SK-N-SH (cell line): ENCODE measurements around the gene ACSL1. TPM values are rescaled to one million over a fixed set of nuclear protein-coding genes. Genes with fewer than 3 reads are reported as not detected.

ENCODE experiments used
- CTCF ChIA-PET: fragments of 300-600, 350-600 bp; formaldehyde crosslinking; extraction: SDS; loops from one replicate; lab custom pipeline; 2021; lab: Yijun Ruan, JAX
- POLR2A ChIA-PET: fragments of 350-600 bp; sonication (Branson Sonifier 250); formaldehyde crosslinking; extraction: SDS; loops from one replicate; lab custom pipeline; 2020; ENCODE audit warnings: antibody characterized with exemption, inconsistent platforms; lab: Yijun Ruan, JAX
- DNase-seq: peaks from one replicate; pipeline ENCODE4 v3.0.0; 2012
- H2AFZ ChIP-seq: fragments of 200-600 bp; sonication (generic); 2 replicates; pipeline ENCODE4 v1.8.1; 2016; ENCODE audit warnings: antibody characterized with exemption, mild to moderate bottlenecking, low read depth
- H3F3A ChIP-seq: fragments of 200-600 bp; sonication (generic); replicated peaks from 2 replicates; pipeline ENCODE3; 2016; ENCODE audit warnings: antibody characterized with exemption, mild to moderate bottlenecking; ENCODE audit not compliant: insufficient read depth
- H3K27ac ChIP-seq, 2 experiments: fragments of 200-500 bp in 1 of 2; fragments of 200-600 bp in 1 of 2; sonication (Bioruptor generic) in 1 of 2; sonication (generic), shearing (Covaris generic) in 1 of 2; 2 replicates each; pipeline versions ENCODE4 v1.5.1 to v1.6.1; 2014 to 2016; ENCODE audit warnings: low read depth in 2 of 2, inconsistent platforms in 1 of 2, low read length in 1 of 2, mild to moderate bottlenecking in 1 of 2, mixed read lengths in 1 of 2
- H3K27me3 ChIP-seq: fragments of 200-600 bp; sonication (generic), shearing (Covaris generic); 2 replicates; pipeline ENCODE4 v1.6.1; 2016; ENCODE audit warnings: mixed run types; ENCODE audit not compliant: insufficient read depth
- H3K36me3 ChIP-seq, 2 experiments: fragments of 200-500 bp in 1 of 2; fragments of 200-600 bp in 1 of 2; sonication (Bioruptor generic) in 1 of 2; sonication (generic) in 1 of 2; replicated peaks in 1 of 2; 2 replicates each; pipeline versions ENCODE3 to v1.5.1; 2014 to 2016; ENCODE audit warnings: low read length in 1 of 2, mild to moderate bottlenecking in 1 of 2; ENCODE audit not compliant: insufficient read depth in 2 of 2, control insufficient read depth in 1 of 2
- H3K4me1 ChIP-seq, 2 experiments: fragments of 200-500 bp in 1 of 2; fragments of 200-600 bp in 1 of 2; sonication (Bioruptor generic) in 1 of 2; sonication (generic), shearing (Covaris generic) in 1 of 2; 2 replicates each; pipeline versions ENCODE4 v1.5.1 to v1.6.1; 2014 to 2016; ENCODE audit warnings: low read depth in 1 of 2, low read length in 1 of 2, mixed run types in 1 of 2; ENCODE audit not compliant: insufficient read depth in 2 of 2, control insufficient read depth in 1 of 2
- H3K4me2 ChIP-seq: fragments of 200-600 bp; sonication (generic), shearing (Covaris generic); 2 replicates; pipeline ENCODE4 v1.6.1; 2017; ENCODE audit warnings: mixed run types
- H3K4me3 ChIP-seq, 2 experiments: fragments of 200-500 bp in 1 of 2; fragments of 200-600 bp in 1 of 2; sonication (Bioruptor generic) in 1 of 2; sonication (generic), shearing (Covaris generic) in 1 of 2; 2 replicates each; pipeline versions ENCODE4 v1.5.1 to v1.8.1; 2014 to 2016; ENCODE audit warnings: low read depth in 2 of 2, inconsistent platforms in 1 of 2, low read length in 1 of 2, mild to moderate bottlenecking in 1 of 2, mixed read lengths in 1 of 2, moderate library complexity in 1 of 2
- H3K79me2 ChIP-seq: fragments of 200-600 bp; sonication (generic); 2 replicates; pipeline ENCODE4 v1.8.1; 2017; ENCODE audit warnings: mild to moderate bottlenecking; ENCODE audit not compliant: insufficient read depth
- H3K9ac ChIP-seq: fragments of 200-600 bp; sonication (generic); 2 replicates; pipeline ENCODE4 v1.6.1; 2017; ENCODE audit warnings: mixed run types
- H3K9me2 ChIP-seq: fragments of 200-600 bp; sonication (generic); 2 replicates; pipeline ENCODE4 v1.6.1; 2017; ENCODE audit warnings: mixed run types
- H3K9me3 ChIP-seq: fragments of 200-600 bp; sonication (generic); 2 replicates; pipeline ENCODE4 v1.6.1; 2017; ENCODE audit warnings: mixed run types, mild to moderate bottlenecking, moderate library complexity
- H4K20me1 ChIP-seq: fragments of 200-600 bp; sonication (generic); 2 replicates; pipeline ENCODE4 v1.6.1; 2017; ENCODE audit warnings: mild to moderate bottlenecking, mixed run types; ENCODE audit not compliant: insufficient read depth
- CHD2 ChIP-seq: fragments of 150-350 bp; IDR thresholded peaks from 2 replicates; pipeline ENCODE4 v1.6.1; 2018; ENCODE audit warnings: low read length; ENCODE audit not compliant: partially characterized antibody
- ELF1 ChIP-seq: IDR thresholded peaks from 2 replicates; pipeline ENCODE4 v1.4.0; 2012
- EP300 ChIP-seq, 2 experiments: IDR thresholded peaks; 2 replicates each; pipeline versions ENCODE4 v1.4.0 to v1.6.1; 2012; ENCODE audit warnings: borderline replicate concordance in 1 of 2, low read depth in 1 of 2, low read length in 1 of 2
- FOSL2 ChIP-seq: IDR thresholded peaks from 2 replicates; pipeline ENCODE4 v1.4.0; 2012; ENCODE audit warnings: low read depth, mild to moderate bottlenecking, moderate library complexity, borderline replicate concordance
- FOXM1 ChIP-seq: IDR thresholded peaks from 2 replicates; pipeline ENCODE4 v1.4.0; 2012; ENCODE audit warnings: low read depth, mild to moderate bottlenecking
- GABPA ChIP-seq: IDR thresholded peaks from 2 replicates; pipeline ENCODE4 v1.4.0; 2012; ENCODE audit warnings: low read depth, mild to moderate bottlenecking
- MAX ChIP-seq: IDR thresholded peaks from 2 replicates; pipeline ENCODE4 v1.4.0; 2012; ENCODE audit warnings: low read depth
- MEF2A ChIP-seq: IDR thresholded peaks from 2 replicates; pipeline ENCODE4 v1.4.0; 2012; ENCODE audit warnings: low read depth, borderline replicate concordance
- MXI1 ChIP-seq: IDR thresholded peaks from 2 replicates; pipeline ENCODE4 v1.6.1; 2012; ENCODE audit warnings: mild to moderate bottlenecking, low read depth, low read length, improper control_type of control experiment
- PBX3 ChIP-seq: IDR thresholded peaks from 2 replicates; pipeline ENCODE4; 2012
- POLR2AphosphoS5 ChIP-seq: IDR thresholded peaks from 2 replicates; pipeline ENCODE4 v1.6.1; 2012; ENCODE audit warnings: low read depth, low read length
- RAD21 ChIP-seq: IDR thresholded peaks from 2 replicates; pipeline ENCODE4 v1.6.1; 2012; ENCODE audit warnings: mild to moderate bottlenecking, low read length
- RCOR1 ChIP-seq: fragments of 150-350 bp; IDR thresholded peaks from 2 replicates; pipeline ENCODE4 v1.6.1; 2017; ENCODE audit warnings: antibody characterized with exemption, low read length
- SIN3A ChIP-seq: IDR thresholded peaks from 2 replicates; pipeline ENCODE4 v1.6.1; 2012; ENCODE audit warnings: low read depth, mild to moderate bottlenecking, low read length, moderate library complexity, borderline replicate concordance
- SMC3 ChIP-seq: IDR thresholded peaks from 2 replicates; pipeline ENCODE4 v1.6.1; 2012; ENCODE audit warnings: low read depth, low read length, improper control_type of control experiment
- TAF1 ChIP-seq: IDR thresholded peaks from 2 replicates; pipeline ENCODE4 v1.6.1; 2012; ENCODE audit warnings: low read depth, mild to moderate bottlenecking, low read length, moderate library complexity, borderline replicate concordance
- TCF12 ChIP-seq: IDR thresholded peaks from 2 replicates; pipeline ENCODE4 v1.4.0; 2012
- USF2 ChIP-seq: fragments of 150-350 bp; IDR thresholded peaks from 2 replicates; pipeline ENCODE4 v1.6.1; 2017; ENCODE audit warnings: antibody characterized with exemption, low read length, low read depth, borderline replicate concordance
- YY1 ChIP-seq: IDR thresholded peaks from 2 replicates; pipeline ENCODE4 v1.4.0; 2012; ENCODE audit warnings: low read depth, mild to moderate bottlenecking
- WGBS: methylation state at CpG from one replicate; pipeline ENCODE4 v1.1.6; 2017; ENCODE audit warnings: low lambda C conversion rate; 5-methylcytosine and 5-hydroxymethylcytosine counted together
- polyA plus RNA-seq, 3 experiments: library from polyadenylated mRNA; depleted of rRNA; stranded (reverse); fragments of >200 nt; gene quantifications; 2 replicates each; pipeline ENCODE4 v1.2.3, GENCODE V29; 2012
- TF ChIP-seq, protein P1 (sequence below): IDR thresholded peaks from 2 replicates; pipeline ENCODE4 v1.4.0; 2012; ENCODE audit warnings: low read depth, borderline replicate concordance
- TF ChIP-seq, protein P2 (sequence below): IDR thresholded peaks from 2 replicates; pipeline ENCODE4 v1.4.0; 2012; ENCODE audit warnings: low read depth, borderline replicate concordance

Gene ACSL1
- polyA plus RNA-seq, 1 of the 3 experiments (the other 2 are of a cell fraction) = 7.9 TPM

DNA sequence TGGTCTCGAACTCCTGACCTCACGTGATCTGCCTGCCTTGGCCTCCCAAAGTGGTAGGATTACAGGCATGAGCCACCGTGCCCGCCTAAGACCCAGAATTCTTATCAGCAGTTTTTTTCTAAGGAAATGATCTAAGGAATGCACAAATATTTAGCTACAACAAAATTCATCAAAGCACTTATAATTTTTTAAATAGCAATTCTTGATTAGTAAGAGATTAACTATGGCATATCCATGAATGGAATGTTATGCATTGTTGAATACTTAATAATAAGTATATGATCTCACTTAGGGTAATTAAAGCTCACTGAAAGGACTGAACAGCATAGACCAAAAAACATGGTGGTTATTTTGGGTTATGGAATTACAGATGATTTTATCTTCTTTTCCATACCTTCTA, 110.2 kb downstream of the ACSL1 start (continued):
- no peak for TF ChIP-seq PBX3
- no peak for TF ChIP-seq MEF2A
- no peak for TF ChIP-seq FOSL2
- TF ChIP-seq ELF1 = no peak
- TF ChIP-seq, protein P1, sequence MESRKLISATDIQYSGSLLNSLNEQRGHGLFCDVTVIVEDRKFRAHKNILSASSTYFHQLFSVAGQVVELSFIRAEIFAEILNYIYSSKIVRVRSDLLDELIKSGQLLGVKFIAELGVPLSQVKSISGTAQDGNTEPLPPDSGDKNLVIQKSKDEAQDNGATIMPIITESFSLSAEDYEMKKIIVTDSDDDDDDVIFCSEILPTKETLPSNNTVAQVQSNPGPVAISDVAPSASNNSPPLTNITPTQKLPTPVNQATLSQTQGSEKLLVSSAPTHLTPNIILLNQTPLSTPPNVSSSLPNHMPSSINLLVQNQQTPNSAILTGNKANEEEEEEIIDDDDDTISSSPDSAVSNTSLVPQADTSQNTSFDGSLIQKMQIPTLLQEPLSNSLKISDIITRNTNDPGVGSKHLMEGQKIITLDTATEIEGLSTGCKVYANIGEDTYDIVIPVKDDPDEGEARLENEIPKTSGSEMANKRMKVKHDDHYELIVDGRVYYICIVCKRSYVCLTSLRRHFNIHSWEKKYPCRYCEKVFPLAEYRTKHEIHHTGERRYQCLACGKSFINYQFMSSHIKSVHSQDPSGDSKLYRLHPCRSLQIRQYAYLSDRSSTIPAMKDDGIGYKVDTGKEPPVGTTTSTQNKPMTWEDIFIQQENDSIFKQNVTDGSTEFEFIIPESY = no peak
- TF ChIP-seq FOXM1 = no peak
- no peak for TF ChIP-seq RCOR1

GRCh38 chr4:184713887-184714286, 111.9 kb downstream of the ACSL1 start:
- no peaks in the 10 kb centered on the region for H4K20me1 ChIP-seq
- H3K9me2 ChIP-seq = no peaks in the 10 kb centered on the region
- H3K27ac ChIP-seq = no peak overlapping the region
- peaks cover 20 to 51% of the 10 kb centered on the region in 2 experiments for H3K36me3 ChIP-seq
- WGBS = 49% methylated on average over 2 of the region's 2 CpGs
- no peak for DNase-seq
- ChIA-PET POLR2A (interaction anchor here (1.1 kb wide), 1 partner anchor 10 kb away, joined by 3 read pairs; no protein-coding TSS in a partner anchor), CTCF (interaction anchor here (1.0 to 1.1 kb wide), 2 partner anchors 19 to 29 kb away, joined by 3 read pairs; partner anchors contain the start of gene CENPU)
- H3K4me2 ChIP-seq = no peak overlapping the region
- H3K79me2 ChIP-seq = peaks cover 7% of the 10 kb centered on the region; the same call in 1 of the 2 replicates
- TF ChIP-seq YY1 = no peak
- no peak for TF ChIP-seq ELF1
- TF ChIP-seq, protein P2, sequence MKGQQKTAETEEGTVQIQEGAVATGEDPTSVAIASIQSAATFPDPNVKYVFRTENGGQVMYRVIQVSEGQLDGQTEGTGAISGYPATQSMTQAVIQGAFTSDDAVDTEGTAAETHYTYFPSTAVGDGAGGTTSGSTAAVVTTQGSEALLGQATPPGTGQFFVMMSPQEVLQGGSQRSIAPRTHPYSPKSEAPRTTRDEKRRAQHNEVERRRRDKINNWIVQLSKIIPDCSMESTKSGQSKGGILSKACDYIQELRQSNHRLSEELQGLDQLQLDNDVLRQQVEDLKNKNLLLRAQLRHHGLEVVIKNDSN = no peak
- no peak for TF ChIP-seq USF2
- TF ChIP-seq MXI1 = no peak
- no peak for TF ChIP-seq TCF12
- TF ChIP-seq SMC3 = no peak
- TF ChIP-seq RAD21 = no peak
- TF ChIP-seq GABPA = no peak
- no peak for TF ChIP-seq PBX3
- TF ChIP-seq TAF1 = no peak
- TF ChIP-seq CHD2 = no peak
- no peak for TF ChIP-seq EP300 (IDR thresholded peaks at IDR 0.05; ENCODE audit: borderline replicate concordance in 1 of 2, low read depth in 1 of 2, low read length in 1 of 2)
- TF ChIP-seq SIN3A = no peak
- TF ChIP-seq MAX = no peak
- no peak for TF ChIP-seq POLR2AphosphoS5
- H3K4me3 ChIP-seq = no peak overlapping the region
- no peak overlapping the region for H2AFZ ChIP-seq
- no peaks in the 10 kb centered on the region; a peak in 1 of 4 replicates for H3K4me1 ChIP-seq
- H3K9me3 ChIP-seq = no peaks in the 10 kb centered on the region
- H3K27me3 ChIP-seq = no peaks in the 10 kb centered on the region
- no peaks in the 10 kb centered on the region for H3F3A ChIP-seq
- H3K9ac ChIP-seq = no peak overlapping the region
